ENCODE data around the gene LRMDA.
A peak's percentile ranks its signal among the peaks of the same experiment; 100 is the strongest.

Gene LRMDA

GRCh38 chr10:75525646-75526045, 94.2 kb downstream of the LRMDA start:
- no peak for TF ChIP-seq CTCF (IDR thresholded peaks at IDR 0.05; ENCODE audit: unreplicated experiment in 3 of 3)
- Mint-ChIP-seq H3K27ac (no peak overlapping the region), H3K36me3 (ENCODE audit: low read depth) (peaks cover under 1% of the 10 kb centered on the region), H3K9me3 (peaks cover 15% of the 10 kb centered on the region), H3K4me1 (no peaks in the 10 kb centered on the region), H3K27me3 (ENCODE audit: low read depth) (peaks cover 16% of the 10 kb centered on the region), H3K4me3 (no peak overlapping the region)

- Mint-ChIP-seq H3K9me3 (peaks cover 11% of the 10 kb centered on the region), H3K27ac (no peak overlapping the region), H3K36me3 (ENCODE audit: low read depth) (no peaks in the 10 kb centered on the region), H3K27me3 (ENCODE audit: low read depth) (peaks cover 16% of the 10 kb centered on the region), H3K4me1 (no peaks in the 10 kb centered on the region), H3K4me3 (no peak overlapping the region)
- no peak for TF ChIP-seq CTCF (IDR thresholded peaks at IDR 0.05; ENCODE audit: unreplicated experiment in 3 of 3)
Observed at GRCh38 chr10:75527542-75527941, 96.1 kb downstream of the LRMDA start.

- Mint-ChIP-seq H3K4me3 (no peak overlapping the region), H3K36me3 (ENCODE audit: low read depth) (no peaks in the 10 kb centered on the region), H3K9me3 (peaks cover 11% of the 10 kb centered on the region), H3K27ac (no peak overlapping the region), H3K27me3 (ENCODE audit: low read depth) (peaks cover 15% of the 10 kb centered on the region), H3K4me1 (no peaks in the 10 kb centered on the region)
- TF ChIP-seq CTCF (IDR thresholded peaks at IDR 0.05; ENCODE audit: unreplicated experiment in 3 of 3) = no peak
Observed at GRCh38 chr10:75528392-75528791, 97.0 kb downstream of the LRMDA start.

GRCh38 chr10:75530299-75530698, 98.9 kb downstream of the LRMDA start:
- H3K27ac Mint-ChIP-seq = peak overlapping the region in 1 of 3 experiments; percentile 53
- no peak overlapping the region for H3K4me3 Mint-ChIP-seq
- H3K36me3 Mint-ChIP-seq (ENCODE audit: low read depth) = no peaks in the 10 kb centered on the region
- H3K9me3 Mint-ChIP-seq = peaks cover 11% of the 10 kb centered on the region
- TF ChIP-seq CTCF (IDR thresholded peaks at IDR 0.05; ENCODE audit: unreplicated experiment in 3 of 3) = no peak
- H3K27me3 Mint-ChIP-seq (ENCODE audit: low read depth) = peaks cover 22% of the 10 kb centered on the region
- peaks cover 5% of the 10 kb centered on the region for H3K4me1 Mint-ChIP-seq

GRCh38 chr10:75531571-75532031, 100.2 kb downstream of the LRMDA start:
- no peak overlapping the region for H3K27ac Mint-ChIP-seq
- peaks cover 11% of the 10 kb centered on the region for H3K9me3 Mint-ChIP-seq
- peaks cover 5% of the 10 kb centered on the region for H3K4me1 Mint-ChIP-seq
- no peaks in the 10 kb centered on the region for H3K36me3 Mint-ChIP-seq (ENCODE audit: low read depth)
- H3K4me3 Mint-ChIP-seq = no peak overlapping the region
- TF ChIP-seq CTCF (IDR thresholded peaks at IDR 0.05; ENCODE audit: unreplicated experiment in 3 of 3) = no peak
- peaks cover 30% of the 10 kb centered on the region for H3K27me3 Mint-ChIP-seq (ENCODE audit: low read depth)

- TF ChIP-seq CTCF (IDR thresholded peaks at IDR 0.05; ENCODE audit: unreplicated experiment in 3 of 3) = no peak
- Mint-ChIP-seq H3K4me1 (peaks cover 5% of the 10 kb centered on the region), H3K27me3 (ENCODE audit: low read depth) (peaks cover 38% of the 10 kb centered on the region), H3K9me3 (peaks cover 11% of the 10 kb centered on the region), H3K27ac (no peak overlapping the region), H3K4me3 (no peak overlapping the region), H3K36me3 (ENCODE audit: low read depth) (no peaks in the 10 kb centered on the region)
Observed at GRCh38 chr10:75532253-75532924, 101.0 kb downstream of the LRMDA start.
